ENCODE data around the gene KCNG4. TPM values are rescaled to one million over a fixed set of nuclear protein-coding genes. Genes with fewer than 3 reads are reported as not detected.

The KCNG4 gene
- total and polyA plus RNA-seq, 4 donors = not detected

DNA sequence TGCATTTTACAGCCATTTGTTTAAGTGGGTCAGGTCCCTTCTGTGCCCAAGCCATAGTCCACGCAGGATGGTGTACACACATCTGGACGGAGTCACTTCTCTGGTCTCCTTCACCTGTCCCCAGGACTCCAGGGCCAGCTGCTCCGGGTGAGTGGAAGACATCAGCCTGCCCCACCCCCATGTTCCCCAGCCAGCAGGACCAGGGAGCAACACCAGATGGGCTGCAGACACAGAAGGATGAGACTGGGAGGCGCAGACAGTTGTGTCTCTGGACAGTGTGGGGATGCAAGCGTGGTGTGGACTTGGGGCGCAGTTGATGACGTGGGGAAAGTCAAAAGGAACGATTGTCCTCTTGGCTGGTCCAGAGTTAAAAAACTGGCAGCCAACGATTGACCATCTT lies 30.3 kb upstream of the KCNG4 start:
- 89% methylated on average over 9 of the region's 9 CpGs for WGBS
- no peaks in the 10 kb centered on the region for H3K27me3 ChIP-seq (ENCODE audit: control insufficient read depth in 4 of 4, insufficient read depth in 4 of 4, low read length in 3 of 4)
- no peak overlapping the region for H3K27ac ChIP-seq (ENCODE audit: low read depth in 1 of 2, low read length in 2 of 2)
- peaks cover 0 to 4% (median 0%) of the 10 kb centered on the region in 4 donors for H3K4me1 ChIP-seq (ENCODE audit: control insufficient read depth in 4 of 4, insufficient read depth in 4 of 4, low read length in 3 of 4)
- no peak for DNase-seq (ENCODE audit: low spot score)
- H3K9ac ChIP-seq (ENCODE audit: low read depth in 1 of 2, low read length in 2 of 2) = no peak overlapping the region
- H3K36me3 ChIP-seq (ENCODE audit: control insufficient read depth in 4 of 4, insufficient read depth in 3 of 4, low read depth in 1 of 4, low read length in 3 of 4) = no peaks in the 10 kb centered on the region
- no peaks in the 10 kb centered on the region for H3K9me3 ChIP-seq (ENCODE audit: control insufficient read depth in 4 of 4, low read length in 3 of 4)
- no peak overlapping the region for H3K4me3 ChIP-seq (ENCODE audit: low read depth in 1 of 3, low read length in 3 of 3)
- TF ChIP-seq NR2F2 (IDR thresholded peaks at IDR 0.05) = no peak
- TF ChIP-seq, protein P1, sequence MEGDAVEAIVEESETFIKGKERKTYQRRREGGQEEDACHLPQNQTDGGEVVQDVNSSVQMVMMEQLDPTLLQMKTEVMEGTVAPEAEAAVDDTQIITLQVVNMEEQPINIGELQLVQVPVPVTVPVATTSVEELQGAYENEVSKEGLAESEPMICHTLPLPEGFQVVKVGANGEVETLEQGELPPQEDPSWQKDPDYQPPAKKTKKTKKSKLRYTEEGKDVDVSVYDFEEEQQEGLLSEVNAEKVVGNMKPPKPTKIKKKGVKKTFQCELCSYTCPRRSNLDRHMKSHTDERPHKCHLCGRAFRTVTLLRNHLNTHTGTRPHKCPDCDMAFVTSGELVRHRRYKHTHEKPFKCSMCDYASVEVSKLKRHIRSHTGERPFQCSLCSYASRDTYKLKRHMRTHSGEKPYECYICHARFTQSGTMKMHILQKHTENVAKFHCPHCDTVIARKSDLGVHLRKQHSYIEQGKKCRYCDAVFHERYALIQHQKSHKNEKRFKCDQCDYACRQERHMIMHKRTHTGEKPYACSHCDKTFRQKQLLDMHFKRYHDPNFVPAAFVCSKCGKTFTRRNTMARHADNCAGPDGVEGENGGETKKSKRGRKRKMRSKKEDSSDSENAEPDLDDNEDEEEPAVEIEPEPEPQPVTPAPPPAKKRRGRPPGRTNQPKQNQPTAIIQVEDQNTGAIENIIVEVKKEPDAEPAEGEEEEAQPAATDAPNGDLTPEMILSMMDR (IDR thresholded peaks at IDR 0.05; ENCODE audit: low read depth, low read length, missing input control) = no peak
- TF ChIP-seq JUND (IDR thresholded peaks at IDR 0.05) = no peak
- TF ChIP-seq EGR1 (IDR thresholded peaks at IDR 0.05; ENCODE audit: low read depth in 2 of 2) = no peak
- no peak for TF ChIP-seq FOXA1 (IDR thresholded peaks at IDR 0.05)
- no peak for TF ChIP-seq YY1 (IDR thresholded peaks at IDR 0.05)
- no peak for TF ChIP-seq SP1 (IDR thresholded peaks at IDR 0.05)
- TF ChIP-seq TAF1 (conservative IDR thresholded peaks at IDR 0.05) = no peak
- TF ChIP-seq HNF4A (conservative IDR thresholded peaks at IDR 0.05) = no peak
- TF ChIP-seq, protein P2, sequence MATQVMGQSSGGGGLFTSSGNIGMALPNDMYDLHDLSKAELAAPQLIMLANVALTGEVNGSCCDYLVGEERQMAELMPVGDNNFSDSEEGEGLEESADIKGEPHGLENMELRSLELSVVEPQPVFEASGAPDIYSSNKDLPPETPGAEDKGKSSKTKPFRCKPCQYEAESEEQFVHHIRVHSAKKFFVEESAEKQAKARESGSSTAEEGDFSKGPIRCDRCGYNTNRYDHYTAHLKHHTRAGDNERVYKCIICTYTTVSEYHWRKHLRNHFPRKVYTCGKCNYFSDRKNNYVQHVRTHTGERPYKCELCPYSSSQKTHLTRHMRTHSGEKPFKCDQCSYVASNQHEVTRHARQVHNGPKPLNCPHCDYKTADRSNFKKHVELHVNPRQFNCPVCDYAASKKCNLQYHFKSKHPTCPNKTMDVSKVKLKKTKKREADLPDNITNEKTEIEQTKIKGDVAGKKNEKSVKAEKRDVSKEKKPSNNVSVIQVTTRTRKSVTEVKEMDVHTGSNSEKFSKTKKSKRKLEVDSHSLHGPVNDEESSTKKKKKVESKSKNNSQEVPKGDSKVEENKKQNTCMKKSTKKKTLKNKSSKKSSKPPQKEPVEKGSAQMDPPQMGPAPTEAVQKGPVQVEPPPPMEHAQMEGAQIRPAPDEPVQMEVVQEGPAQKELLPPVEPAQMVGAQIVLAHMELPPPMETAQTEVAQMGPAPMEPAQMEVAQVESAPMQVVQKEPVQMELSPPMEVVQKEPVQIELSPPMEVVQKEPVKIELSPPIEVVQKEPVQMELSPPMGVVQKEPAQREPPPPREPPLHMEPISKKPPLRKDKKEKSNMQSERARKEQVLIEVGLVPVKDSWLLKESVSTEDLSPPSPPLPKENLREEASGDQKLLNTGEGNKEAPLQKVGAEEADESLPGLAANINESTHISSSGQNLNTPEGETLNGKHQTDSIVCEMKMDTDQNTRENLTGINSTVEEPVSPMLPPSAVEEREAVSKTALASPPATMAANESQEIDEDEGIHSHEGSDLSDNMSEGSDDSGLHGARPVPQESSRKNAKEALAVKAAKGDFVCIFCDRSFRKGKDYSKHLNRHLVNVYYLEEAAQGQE (IDR thresholded peaks at IDR 0.05) = no peak
- TF ChIP-seq, protein P3, sequence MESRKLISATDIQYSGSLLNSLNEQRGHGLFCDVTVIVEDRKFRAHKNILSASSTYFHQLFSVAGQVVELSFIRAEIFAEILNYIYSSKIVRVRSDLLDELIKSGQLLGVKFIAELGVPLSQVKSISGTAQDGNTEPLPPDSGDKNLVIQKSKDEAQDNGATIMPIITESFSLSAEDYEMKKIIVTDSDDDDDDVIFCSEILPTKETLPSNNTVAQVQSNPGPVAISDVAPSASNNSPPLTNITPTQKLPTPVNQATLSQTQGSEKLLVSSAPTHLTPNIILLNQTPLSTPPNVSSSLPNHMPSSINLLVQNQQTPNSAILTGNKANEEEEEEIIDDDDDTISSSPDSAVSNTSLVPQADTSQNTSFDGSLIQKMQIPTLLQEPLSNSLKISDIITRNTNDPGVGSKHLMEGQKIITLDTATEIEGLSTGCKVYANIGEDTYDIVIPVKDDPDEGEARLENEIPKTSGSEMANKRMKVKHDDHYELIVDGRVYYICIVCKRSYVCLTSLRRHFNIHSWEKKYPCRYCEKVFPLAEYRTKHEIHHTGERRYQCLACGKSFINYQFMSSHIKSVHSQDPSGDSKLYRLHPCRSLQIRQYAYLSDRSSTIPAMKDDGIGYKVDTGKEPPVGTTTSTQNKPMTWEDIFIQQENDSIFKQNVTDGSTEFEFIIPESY (IDR thresholded peaks at IDR 0.05) = no peak
- TF ChIP-seq HNF4G (IDR thresholded peaks at IDR 0.05) = no peak

DNA sequence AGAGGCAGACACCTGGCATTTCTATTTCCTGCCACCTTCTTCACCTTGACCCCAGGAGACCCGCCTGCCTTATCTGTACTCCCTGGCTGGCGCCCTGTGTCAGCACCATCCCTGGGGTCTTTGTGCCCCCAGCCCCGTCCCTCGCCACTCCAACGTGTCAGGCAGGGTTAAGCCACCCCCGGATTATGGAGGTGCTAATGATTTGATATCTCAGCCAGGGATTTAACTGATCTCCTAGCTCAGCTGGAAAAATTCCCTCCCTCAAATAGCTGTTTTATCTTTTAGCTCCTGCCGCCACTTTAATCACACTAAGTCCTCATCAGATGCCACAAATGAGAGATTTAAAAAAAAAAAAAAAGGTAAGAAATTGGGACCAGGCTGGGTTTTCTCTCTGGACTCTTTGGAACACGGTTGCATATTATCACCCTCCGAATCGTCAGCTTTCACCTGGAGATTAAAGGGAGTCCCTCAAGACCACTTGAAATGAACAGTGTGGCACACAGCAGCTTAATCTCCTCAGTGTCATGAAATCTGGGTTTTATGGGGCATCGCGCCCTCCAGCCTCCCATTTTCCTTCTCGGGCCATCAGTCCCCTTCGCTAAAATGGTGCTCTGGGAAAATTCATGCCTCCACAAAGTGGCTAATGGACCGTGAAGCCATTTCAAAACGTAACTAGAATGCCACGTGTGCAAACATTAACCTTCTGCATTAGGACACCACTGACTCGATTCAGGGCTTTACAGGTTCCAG lies 28.7 kb upstream of the KCNG4 start:
- H3K9me3 ChIP-seq (ENCODE audit: control insufficient read depth in 4 of 4, low read length in 3 of 4) = no peaks in the 10 kb centered on the region
- DNase-seq (ENCODE audit: low spot score) = no peak
- H3K36me3 ChIP-seq (ENCODE audit: control insufficient read depth in 4 of 4, insufficient read depth in 3 of 4, low read depth in 1 of 4, low read length in 3 of 4) = no peaks in the 10 kb centered on the region
- H3K9ac ChIP-seq (ENCODE audit: low read depth in 1 of 2, low read length in 2 of 2) = no peak overlapping the region
- TF ChIP-seq YY1 (IDR thresholded peaks at IDR 0.05) = no peak
- no peak for TF ChIP-seq HNF4A (conservative IDR thresholded peaks at IDR 0.05)
- TF ChIP-seq FOXA2 (IDR thresholded peaks at IDR 0.05) = no peak
- TF ChIP-seq, protein P2 (IDR thresholded peaks at IDR 0.05) = no peak
- peaks cover 0 to 4% (median 0%) of the 10 kb centered on the region in 4 donors for H3K4me1 ChIP-seq (ENCODE audit: control insufficient read depth in 4 of 4, insufficient read depth in 4 of 4, low read length in 3 of 4)
- H3K27me3 ChIP-seq (ENCODE audit: control insufficient read depth in 4 of 4, insufficient read depth in 4 of 4, low read length in 3 of 4) = no peaks in the 10 kb centered on the region
- WGBS = 58% methylated on average over 18 of the region's 18 CpGs
- H3K27ac ChIP-seq (ENCODE audit: low read depth in 1 of 2, low read length in 2 of 2) = no peak overlapping the region
- no peak overlapping the region for H3K4me3 ChIP-seq (ENCODE audit: low read depth in 1 of 3, low read length in 3 of 3)

Measured in liver (tissue), 9 donors.